H1 (cell line): ENCODE data around the gene SH3RF2. TPM values are rescaled to one million over a fixed set of nuclear protein-coding genes. Genes with fewer than 3 reads are reported as not detected.

ENCODE experiments used
- CTCF ChIA-PET: fragments of 300-600 bp; sonication (Branson Sonifier 250); formaldehyde crosslinking; loops from one replicate; lab custom pipeline; 2021; ENCODE audit not compliant: partially characterized antibody; lab: Charles Lee
- POLR2A ChIA-PET: fragments of 300-600 bp; sonication (Branson Sonifier 250); formaldehyde crosslinking; loops from one replicate; lab custom pipeline; 2021; ENCODE audit warnings: inconsistent platforms; ENCODE audit not compliant: partially characterized antibody; lab: Charles Lee
- DNase-seq, 2 experiments: peaks; one replicate each; pipeline versions ENCODE4 v3.0.0 to v3.0.0-alpha.2; 2010 to 2022; ENCODE audit warnings: low spot score in 2 of 2, low read depth in 1 of 2, mixed read lengths in 1 of 2
- FAIRE-seq: peaks from 2 replicates; lab custom pipeline; 2011; peaks lifted over from hg19 to GRCh38; lab: Jason Lieb, UNC
- H2AFZ ChIP-seq: 2 replicates; pipeline ENCODE4 v1.8.1; 2012; ENCODE audit warnings: low read length, inconsistent platforms
- H2AK5ac ChIP-seq: 2 replicates; pipeline ENCODE4 v1.6.1; 2013; ENCODE audit warnings: low read depth, low read length
- H2BK120ac ChIP-seq: replicated peaks from 2 replicates; pipeline ENCODE3; 2013; ENCODE audit warnings: low read depth, low read length, inconsistent platforms
- H2BK12ac ChIP-seq: 2 replicates; pipeline ENCODE4 v1.6.1; 2013; ENCODE audit warnings: low read depth, low read length
- H2BK15ac ChIP-seq: 2 replicates; pipeline ENCODE4 v1.6.1; 2013; ENCODE audit warnings: low read length
- H2BK20ac ChIP-seq: 2 replicates; pipeline ENCODE4 v1.6.1; 2013; ENCODE audit warnings: low read length
- H2BK5ac ChIP-seq: 2 replicates; pipeline ENCODE4 v1.6.1; 2013; ENCODE audit warnings: low read depth, low read length
- H3K14ac ChIP-seq: 2 replicates; pipeline ENCODE4 v1.6.1; 2013; ENCODE audit warnings: inconsistent platforms; ENCODE audit not compliant: insufficient read length
- H3K18ac ChIP-seq: 2 replicates; pipeline ENCODE4 v1.6.1; 2013; ENCODE audit warnings: low read length; ENCODE audit errors: extremely low read depth
- H3K23ac ChIP-seq: 2 replicates; pipeline ENCODE4 v1.6.1; 2013; ENCODE audit warnings: inconsistent platforms; ENCODE audit not compliant: insufficient read length
- H3K23me2 ChIP-seq: 2 replicates; pipeline ENCODE4 v1.6.1; 2013; ENCODE audit warnings: low read depth, low read length
- H3K27ac ChIP-seq: 2 replicates; pipeline ENCODE4 v1.6.1; 2011; ENCODE audit warnings: low read depth, low read length, inconsistent platforms
- H3K27me3 ChIP-seq, 4 experiments: replicated peaks in 1 of 4; 1 replicate in 1 of 4; 2 replicates in 3 of 4; pipeline versions ENCODE4 v1.6.1 to v1.8.1; 2011 to 2013; ENCODE audit warnings: low read length in 3 of 4, mild to moderate bottlenecking in 3 of 4, inconsistent platforms in 2 of 4, mixed read lengths in 2 of 4, moderate library complexity in 1 of 4; ENCODE audit not compliant: control insufficient read depth in 3 of 4, insufficient read depth in 3 of 4; ENCODE audit errors: extremely low read depth in 1 of 4
- H3K36me3 ChIP-seq, 4 experiments: 2 replicates each; pipeline versions ENCODE4 v1.6.1 to v1.8.1; 2011 to 2013; ENCODE audit warnings: mild to moderate bottlenecking in 4 of 4, low read length in 3 of 4, moderate library complexity in 2 of 4, control low read depth in 1 of 4, inconsistent platforms in 1 of 4; ENCODE audit not compliant: insufficient read depth in 4 of 4, control insufficient read depth in 2 of 4
- H3K4ac ChIP-seq: replicated peaks from 2 replicates; pipeline ENCODE3; 2013; ENCODE audit warnings: low read length, low read depth, mixed read lengths, inconsistent platforms; ENCODE audit not compliant: insufficient read length
- H3K4me1 ChIP-seq, 4 experiments: replicated peaks in 1 of 4; 1 replicate in 1 of 4; 2 replicates in 3 of 4; pipeline versions ENCODE4 v1.6.1 to v1.8.1; 2011 to 2013; ENCODE audit warnings: low read length in 3 of 4, inconsistent platforms in 2 of 4, mixed read lengths in 1 of 4; ENCODE audit not compliant: insufficient read depth in 4 of 4, control insufficient read depth in 3 of 4
- H3K4me2 ChIP-seq, 2 experiments: 2 replicates each; pipeline versions ENCODE4 v1.6.1 to v1.8.1; 2011 to 2013; ENCODE audit warnings: low read depth in 2 of 2, low read length in 2 of 2, control low read depth in 1 of 2, inconsistent platforms in 1 of 2, mild to moderate bottlenecking in 1 of 2; ENCODE audit not compliant: insufficient read depth in 1 of 2
- H3K4me3 ChIP-seq, 4 experiments: fragments of 200-600, 300-600 bp in 1 of 4; sonication (generic), shearing (Covaris generic), sonication (Bioruptor Twin) in 1 of 4; 2 replicates each; pipeline versions ENCODE4 v1.5.1 to v1.8.1; 2011 to 2016; ENCODE audit warnings: low read length in 4 of 4, low read depth in 3 of 4, control low read depth in 2 of 4, inconsistent platforms in 2 of 4, mild to moderate bottlenecking in 2 of 4, mixed read lengths in 1 of 4, moderate library complexity in 1 of 4; ENCODE audit not compliant: insufficient read depth in 2 of 4; ENCODE audit errors: extremely low read depth in 1 of 4
- H3K56ac ChIP-seq: replicated peaks from 2 replicates; pipeline ENCODE3; 2013; ENCODE audit warnings: low read depth, mild to moderate bottlenecking, mixed read lengths, low read length, inconsistent platforms; ENCODE audit not compliant: insufficient read length
- H3K79me1 ChIP-seq: 2 replicates; pipeline ENCODE4 v1.6.1; 2013; ENCODE audit warnings: low read depth, low read length, control low read depth
- H3K79me2 ChIP-seq, 2 experiments: 2 replicates each; pipeline versions ENCODE4 v1.6.1 to v1.8.1; 2012 to 2013; ENCODE audit warnings: low read length in 2 of 2, mild to moderate bottlenecking in 2 of 2, inconsistent platforms in 1 of 2; ENCODE audit not compliant: insufficient read depth in 2 of 2, control insufficient read depth in 1 of 2
- H3K9ac ChIP-seq, 4 experiments: replicated peaks in 1 of 4; 1 replicate in 1 of 4; 2 replicates in 3 of 4; pipeline versions ENCODE4 v1.6.1 to v1.8.1; 2011 to 2013; ENCODE audit warnings: low read depth in 3 of 4, low read length in 3 of 4, control low read depth in 2 of 4, mild to moderate bottlenecking in 2 of 4, moderate library complexity in 2 of 4, inconsistent platforms in 1 of 4; ENCODE audit errors: extremely low read depth in 1 of 4
- H3K9me3 ChIP-seq, 2 experiments: 2 replicates each; pipeline versions ENCODE4 v1.6.1 to v1.8.1; 2012 to 2013; ENCODE audit warnings: mild to moderate bottlenecking in 2 of 2, moderate library complexity in 2 of 2, control low read depth in 1 of 2, inconsistent platforms in 1 of 2, low read depth in 1 of 2, low read length in 1 of 2, mixed read lengths in 1 of 2; ENCODE audit not compliant: insufficient read depth in 2 of 2
- H4K20me1 ChIP-seq, 2 experiments: replicated peaks in 1 of 2; 2 replicates each; pipeline versions ENCODE3 to v1.8.1; 2011 to 2013; ENCODE audit warnings: inconsistent platforms in 2 of 2, low read length in 2 of 2, mild to moderate bottlenecking in 1 of 2; ENCODE audit not compliant: insufficient read depth in 2 of 2, control insufficient read depth in 1 of 2
- H4K5ac ChIP-seq: 2 replicates; pipeline ENCODE4 v1.6.1; 2013; ENCODE audit warnings: low read length, low read depth, mixed read lengths, inconsistent platforms; ENCODE audit not compliant: insufficient read length
- H4K8ac ChIP-seq: 2 replicates; pipeline ENCODE4 v1.8.0; 2013; ENCODE audit warnings: mild to moderate bottlenecking, moderate library complexity, low read length, inconsistent platforms; ENCODE audit not compliant: insufficient read depth; ENCODE audit errors: extremely low read depth
- H4K91ac ChIP-seq: replicated peaks from 2 replicates; pipeline ENCODE3; 2013; ENCODE audit warnings: low read length, mixed read lengths, inconsistent platforms; ENCODE audit not compliant: insufficient read length
- WGBS, 2 experiments: shearing (Covaris generic) in 1 of 2; methylation state at CpG; one replicate each; pipeline versions ENCODE4 v1.1.6 to v1.1.7; 2013 to 2015; ENCODE audit warnings: low lambda C conversion rate in 2 of 2, mixed read lengths in 2 of 2, inconsistent platforms in 1 of 2, low coverage in 1 of 2, missing lambda C conversion rate in 1 of 2; ENCODE audit not compliant: insufficient replicate concordance in 2 of 2, insufficient coverage in 1 of 2, insufficient read length in 1 of 2; ENCODE audit errors: extremely low coverage in 1 of 2, missing lambda C conversion rate in 1 of 2; 5-methylcytosine and 5-hydroxymethylcytosine counted together
- polyA plus RNA-seq, 7 experiments: library from polyadenylated mRNA; depleted of rRNA in 3 of 7; stranded (reverse) in 5 of 7; unstranded in 2 of 7; fragments of >200 nt in 5 of 7; fragments of 200-250 nt in 2 of 7; gene quantifications; 1 replicate in 5 of 7; 2 replicates in 1 of 7; 4 replicates in 1 of 7; pipeline versions ENCODE4 v1.2.1 to v1.2.3, GENCODE V29; 2011 to 2013; ENCODE audit warnings: missing spikeins in 2 of 7, mixed read lengths in 2 of 7
- total RNA-seq: library from RNA; stranded (reverse); fragmentation: NEBNext Ultra II Directional; extraction: Animal tissue kit (Norgen Biotek cat#: 25700); gene quantifications from 2 replicates; pipeline ENCODE4 v1.2.1, GENCODE V29; 2021

The SH3RF2 gene
- total and polyA plus RNA-seq, 2 of the 8 experiments (the other 6 are each of a cell fraction or from before 2014, with no cell fraction given), result 0.80 to 0.95 TPM

DNA sequence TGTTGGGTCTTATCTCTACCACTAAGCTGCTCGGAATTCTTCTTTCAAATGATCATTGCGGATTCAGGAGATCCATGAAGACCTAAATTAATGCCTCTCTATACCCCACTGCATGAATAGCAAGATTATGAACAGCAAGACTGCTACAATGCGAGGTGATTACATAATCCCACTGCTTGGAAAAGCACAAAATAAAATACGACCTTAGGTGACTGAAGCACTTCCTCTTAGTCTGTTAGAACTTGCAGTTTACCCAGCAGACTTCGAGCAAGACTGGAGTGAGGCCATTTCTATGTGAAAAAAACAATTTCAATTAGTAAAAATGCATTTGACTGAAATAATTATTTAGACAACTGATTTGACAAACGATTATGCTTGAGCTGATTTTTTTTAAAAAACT lies 59.8 kb downstream of the SH3RF2 start:
- H3K27me3 ChIP-seq, result no peaks in the 10 kb centered on the region
- H3K56ac ChIP-seq, result no peak overlapping the region
- no peak overlapping the region for H2BK15ac ChIP-seq
- H4K8ac ChIP-seq, result no peak overlapping the region
- WGBS, 2 experiments, result 86% methylated on average over 6 of the region's 6 CpGs; no CpG with 5 or more reads in 1 of the 2 experiments
- no peak overlapping the region for H3K23ac ChIP-seq
- ChIA-PET CTCF (interaction anchor here (0.7 to 1.7 kb wide), 5 partner anchors 9 to 45 kb away, joined by 3 to 6 read pairs (median 5); no protein-coding TSS in a partner anchor), POLR2A (no interaction called here)
- H2BK5ac ChIP-seq, result no peak overlapping the region
- DNase-seq, result no peak
- no peaks in the 10 kb centered on the region for H3K23me2 ChIP-seq
- no peak overlapping the region for H3K4me3 ChIP-seq
- no peak overlapping the region for H3K27ac ChIP-seq
- no peak overlapping the region for H3K18ac ChIP-seq
- H4K91ac ChIP-seq, result no peak overlapping the region
- no peaks in the 10 kb centered on the region for H3K36me3 ChIP-seq
- H3K14ac ChIP-seq, result no peak overlapping the region
- H2BK120ac ChIP-seq, result no peak overlapping the region
- no peaks in the 10 kb centered on the region for H3K4me1 ChIP-seq
- H2BK20ac ChIP-seq, result no peak overlapping the region
- H2AFZ ChIP-seq, result no peak overlapping the region
- H3K79me2 ChIP-seq, result no peaks in the 10 kb centered on the region
- no peaks in the 10 kb centered on the region for H4K20me1 ChIP-seq
- H2AK5ac ChIP-seq, result no peak overlapping the region
- H3K4me2 ChIP-seq, result no peak overlapping the region
- no peak overlapping the region for H2BK12ac ChIP-seq
- H4K5ac ChIP-seq, result no peak overlapping the region
- peaks cover 8% of the 10 kb centered on the region in 2 experiments for H3K9me3 ChIP-seq
- no peaks in the 10 kb centered on the region for H3K79me1 ChIP-seq
- H3K4ac ChIP-seq, result no peak overlapping the region
- no peak overlapping the region for H3K9ac ChIP-seq
- no peak for FAIRE-seq
